Measurements from ENCODE around the gene MAG. TPM values are rescaled to one million over a fixed set of nuclear protein-coding genes. Genes with fewer than 3 reads are reported as not detected.

MAG gene
- total RNA-seq, 2 donors from 2014 or later: not detected

GRCh38 chr19:35293363-35293739 is 1.4 kb downstream of the MAG start:
- DNase-seq: no peak
- H3K27ac Mint-ChIP-seq: no peak overlapping the region
- peaks cover 9% of the 10 kb centered on the region for H3K4me1 Mint-ChIP-seq
- H3K36me3 Mint-ChIP-seq (ENCODE audit: low read depth): no peaks in the 10 kb centered on the region
- no peak overlapping the region for H3K4me3 Mint-ChIP-seq
- peaks cover 6% of the 10 kb centered on the region for H3K27me3 Mint-ChIP-seq
- no peaks in the 10 kb centered on the region for H3K9me3 ChIP-seq (ENCODE audit: control insufficient read depth, low read length, poor library complexity, severe bottlenecking)
- no peak for ATAC-seq

- no peaks in the 10 kb centered on the region for H3K36me3 Mint-ChIP-seq (ENCODE audit: low read depth)
Observed at GRCh38 chr19:35293808-35294207, 1.8 kb downstream of the MAG start.

GRCh38 chr19:35294328-35294727 is 2.4 kb downstream of the MAG start:
- H3K4me1 Mint-ChIP-seq: peaks cover 9% of the 10 kb centered on the region
- DNase-seq (no peak), ATAC-seq (no peak)
- H3K36me3 Mint-ChIP-seq (ENCODE audit: low read depth): no peaks in the 10 kb centered on the region
- H3K27ac Mint-ChIP-seq: no peak overlapping the region
- H3K9me3 ChIP-seq (ENCODE audit: control insufficient read depth, low read length, poor library complexity, severe bottlenecking): no peaks in the 10 kb centered on the region
- peaks cover 6% of the 10 kb centered on the region for H3K27me3 Mint-ChIP-seq
- H3K4me3 Mint-ChIP-seq: no peak overlapping the region

More at GRCh38 chr19:35293808-35294207, 1.8 kb downstream of the MAG start:
- peaks cover 6% of the 10 kb centered on the region for H3K27me3 Mint-ChIP-seq
- H3K9me3 ChIP-seq (ENCODE audit: control insufficient read depth, low read length, poor library complexity, severe bottlenecking): no peaks in the 10 kb centered on the region
- DNase-seq (no peak), ATAC-seq (no peak)
- H3K4me3 Mint-ChIP-seq: no peak overlapping the region
- peaks cover 9% of the 10 kb centered on the region for H3K4me1 Mint-ChIP-seq
- no peak overlapping the region for H3K27ac Mint-ChIP-seq

DNA sequence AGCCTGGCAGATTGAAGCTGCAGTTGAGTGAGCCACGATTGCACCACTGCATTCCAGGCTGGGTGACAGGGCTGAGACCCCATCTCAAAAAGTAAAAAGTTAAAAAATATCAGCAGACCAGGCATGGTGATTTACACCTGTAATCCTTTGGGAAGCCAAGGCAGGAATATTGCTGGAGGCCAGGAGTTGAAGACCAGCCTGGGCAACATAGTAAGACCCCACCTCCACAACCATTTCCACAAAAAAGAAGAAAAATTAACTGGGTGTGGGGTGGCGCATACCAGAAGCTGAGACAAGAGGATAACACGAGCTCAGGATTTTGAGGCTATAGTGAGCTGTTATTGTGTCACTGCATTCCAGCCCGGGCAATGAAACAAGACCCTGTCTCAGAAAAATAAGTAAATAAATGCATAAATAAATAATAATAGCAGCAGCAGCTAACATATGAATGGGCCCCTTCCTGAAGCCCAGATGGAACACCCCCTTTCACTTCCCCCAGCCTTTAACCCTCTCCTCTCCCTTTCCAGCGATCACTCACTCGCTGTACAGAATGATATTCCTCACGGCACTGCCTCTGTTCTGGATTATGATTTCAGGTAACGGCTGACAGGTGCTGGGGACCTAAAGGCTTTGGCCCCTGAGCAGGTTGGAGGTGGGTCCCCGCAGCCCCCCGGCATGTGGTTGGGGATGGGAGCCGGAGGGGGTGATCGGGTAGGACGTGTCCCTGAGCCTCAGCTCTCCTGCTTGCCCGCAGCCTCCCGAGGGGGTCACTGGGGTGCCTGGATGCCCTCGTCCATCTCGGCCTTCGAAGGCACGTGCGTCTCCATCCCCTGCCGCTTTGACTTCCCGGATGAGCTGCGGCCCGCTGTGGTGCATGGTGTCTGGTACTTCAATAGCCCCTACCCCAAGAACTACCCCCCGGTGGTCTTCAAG is 3.2 kb downstream of the MAG start:
- Mint-ChIP-seq H3K27me3 (peaks cover 6% of the 10 kb centered on the region), H3K27ac (peak overlapping the region; percentile 51), H3K4me3 (peak overlapping the region; percentile 55), H3K36me3 (ENCODE audit: low read depth) (no peaks in the 10 kb centered on the region), H3K4me1 (peaks cover 9% of the 10 kb centered on the region)
- H3K9me3 ChIP-seq (ENCODE audit: control insufficient read depth, low read length, poor library complexity, severe bottlenecking): no peaks in the 10 kb centered on the region
- ATAC-seq (no peak), DNase-seq (no peak)

DNA sequence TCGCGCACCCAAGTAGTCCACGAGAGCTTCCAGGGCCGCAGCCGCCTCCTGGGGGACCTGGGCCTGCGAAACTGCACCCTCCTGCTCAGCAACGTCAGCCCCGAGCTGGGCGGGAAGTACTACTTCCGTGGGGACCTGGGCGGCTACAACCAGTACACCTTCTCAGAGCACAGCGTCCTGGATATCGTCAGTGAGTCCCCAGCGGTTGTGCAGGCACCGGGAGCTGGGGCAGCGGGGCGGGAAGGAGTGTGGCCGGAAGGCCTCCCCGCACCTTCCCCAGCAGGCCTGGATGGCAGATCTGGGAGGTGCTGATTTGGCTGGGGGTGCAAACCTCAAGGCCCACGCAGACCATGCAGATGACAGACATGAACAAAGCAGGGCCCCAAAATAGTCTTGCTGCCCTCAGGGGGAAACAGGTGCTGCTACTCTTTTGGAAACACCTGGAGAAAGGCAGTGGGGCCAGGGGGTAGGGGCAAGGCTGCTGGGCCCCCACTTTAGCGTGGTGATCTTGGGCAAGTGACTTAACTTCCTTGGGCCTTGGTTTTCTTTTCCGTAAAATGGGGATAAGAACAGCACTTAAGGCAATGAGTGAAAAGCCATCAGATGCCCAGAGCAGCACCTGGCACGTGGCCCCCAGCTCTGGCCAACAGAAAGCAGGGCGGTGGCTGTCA is 4.0 kb downstream of the MAG start:
- DNase-seq: no peak
- H3K4me1 Mint-ChIP-seq: peaks cover 9% of the 10 kb centered on the region
- H3K9me3 ChIP-seq (ENCODE audit: control insufficient read depth, low read length, poor library complexity, severe bottlenecking): no peaks in the 10 kb centered on the region
- peaks cover 6% of the 10 kb centered on the region for H3K27me3 Mint-ChIP-seq
- peak; percentile 81 for ATAC-seq
- peak overlapping the region; percentile 51 for H3K27ac Mint-ChIP-seq
- H3K36me3 Mint-ChIP-seq (ENCODE audit: low read depth): no peaks in the 10 kb centered on the region
- H3K4me3 Mint-ChIP-seq: peak overlapping the region; percentile 55

GRCh38 chr19:35296644-35297514 is 4.9 kb downstream of the MAG start:
- peaks cover 9% of the 10 kb centered on the region for H3K4me1 Mint-ChIP-seq
- ATAC-seq: no peak
- DNase-seq: no peak

GRCh38 chr19:35297515-35297848 is 5.5 kb downstream of the MAG start:
- H3K27me3 Mint-ChIP-seq: peaks cover 6% of the 10 kb centered on the region
- H3K4me1 Mint-ChIP-seq: peaks cover 9% of the 10 kb centered on the region
- H3K36me3 Mint-ChIP-seq (ENCODE audit: low read depth): no peaks in the 10 kb centered on the region
- H3K9me3 ChIP-seq (ENCODE audit: control insufficient read depth, low read length, poor library complexity, severe bottlenecking): no peaks in the 10 kb centered on the region
- DNase-seq: no peak
- no peak overlapping the region for H3K4me3 Mint-ChIP-seq
- H3K27ac Mint-ChIP-seq: no peak overlapping the region
- ATAC-seq: no peak

More at GRCh38 chr19:35296644-35297514, 4.9 kb downstream of the MAG start:
- no peaks in the 10 kb centered on the region for H3K36me3 Mint-ChIP-seq (ENCODE audit: low read depth)
- H3K27me3 Mint-ChIP-seq: peaks cover 6% of the 10 kb centered on the region
- no peak overlapping the region for H3K27ac Mint-ChIP-seq
- no peaks in the 10 kb centered on the region for H3K9me3 ChIP-seq (ENCODE audit: control insufficient read depth, low read length, poor library complexity, severe bottlenecking)
- H3K4me3 Mint-ChIP-seq: no peak overlapping the region

DNA sequence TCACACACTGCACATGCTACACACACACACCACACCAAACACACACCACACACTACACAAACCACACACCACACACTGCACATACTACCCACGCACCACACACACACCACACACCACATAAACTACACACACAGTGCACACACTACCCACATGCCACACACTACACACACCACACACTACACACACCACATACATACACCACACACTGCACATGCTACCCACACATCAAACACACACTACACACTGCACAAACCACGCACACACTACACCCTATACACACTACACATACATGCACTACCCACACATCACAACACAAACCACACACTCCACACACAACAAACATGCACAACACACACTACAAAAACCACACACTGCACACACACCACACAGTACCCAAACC is 6.0 kb downstream of the MAG start:
- ATAC-seq (no peak), DNase-seq (no peak)
- H3K4me3 Mint-ChIP-seq: no peak overlapping the region
- H3K4me1 Mint-ChIP-seq: peaks cover 9% of the 10 kb centered on the region
- H3K36me3 Mint-ChIP-seq (ENCODE audit: low read depth): no peaks in the 10 kb centered on the region
- H3K9me3 ChIP-seq (ENCODE audit: control insufficient read depth, low read length, poor library complexity, severe bottlenecking): no peaks in the 10 kb centered on the region
- H3K27me3 Mint-ChIP-seq: peaks cover 4% of the 10 kb centered on the region
- no peak overlapping the region for H3K27ac Mint-ChIP-seq

DNA sequence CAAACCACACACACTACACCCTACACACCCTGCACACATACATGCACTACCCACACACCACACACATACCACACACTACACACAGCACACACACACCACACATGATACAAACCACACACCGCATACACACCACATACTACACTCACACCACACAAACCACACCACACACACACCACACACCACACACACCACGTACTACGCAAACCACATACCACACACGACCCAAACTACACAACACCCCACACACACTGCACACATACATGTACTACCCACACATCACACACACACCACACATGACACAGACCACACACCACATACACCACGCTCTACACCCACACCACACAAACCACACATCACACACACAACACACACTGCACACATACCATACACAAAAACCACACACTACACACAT is 6.6 kb downstream of the MAG start:
- Mint-ChIP-seq H3K36me3 (ENCODE audit: low read depth) (no peaks in the 10 kb centered on the region), H3K4me1 (peaks cover 9% of the 10 kb centered on the region), H3K27me3 (no peaks in the 10 kb centered on the region), H3K4me3 (no peak overlapping the region), H3K27ac (no peak overlapping the region)
- no peak for ATAC-seq
- no peaks in the 10 kb centered on the region for H3K9me3 ChIP-seq (ENCODE audit: control insufficient read depth, low read length, poor library complexity, severe bottlenecking)
- DNase-seq: no peak

GRCh38 chr19:35299523-35300338 is 7.8 kb downstream of the MAG start:
- DNase-seq: no peak
- H3K4me1 Mint-ChIP-seq: peaks cover 11% of the 10 kb centered on the region
- ATAC-seq: no peak
- H3K4me3 Mint-ChIP-seq: no peak overlapping the region
- H3K27ac Mint-ChIP-seq: no peak overlapping the region
- H3K27me3 Mint-ChIP-seq: no peaks in the 10 kb centered on the region
- H3K36me3 Mint-ChIP-seq (ENCODE audit: low read depth): no peaks in the 10 kb centered on the region
- no peaks in the 10 kb centered on the region for H3K9me3 ChIP-seq (ENCODE audit: control insufficient read depth, low read length, poor library complexity, severe bottlenecking)

DNA sequence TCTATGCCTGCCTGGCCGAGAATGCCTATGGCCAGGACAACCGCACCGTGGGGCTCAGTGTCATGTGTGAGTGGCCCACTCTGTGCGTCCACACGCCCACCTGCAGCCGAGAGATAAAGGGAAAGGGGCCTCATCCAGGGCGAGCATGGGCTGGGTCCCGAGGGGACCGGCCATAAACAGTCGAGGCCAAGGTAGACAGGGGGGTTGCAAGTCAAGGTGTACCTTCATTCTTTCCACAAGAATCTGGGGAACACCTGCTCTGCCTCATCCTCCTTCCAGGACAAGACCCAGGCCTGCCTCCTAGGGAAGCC is 8.3 kb downstream of the MAG start:
- Mint-ChIP-seq H3K27me3 (no peaks in the 10 kb centered on the region), H3K4me1 (peaks cover 16% of the 10 kb centered on the region), H3K4me3 (no peak overlapping the region), H3K27ac (no peak overlapping the region), H3K36me3 (ENCODE audit: low read depth) (no peaks in the 10 kb centered on the region)
- ATAC-seq (no peak), DNase-seq (no peak)
- H3K9me3 ChIP-seq (ENCODE audit: control insufficient read depth, low read length, poor library complexity, severe bottlenecking): no peaks in the 10 kb centered on the region

DNA sequence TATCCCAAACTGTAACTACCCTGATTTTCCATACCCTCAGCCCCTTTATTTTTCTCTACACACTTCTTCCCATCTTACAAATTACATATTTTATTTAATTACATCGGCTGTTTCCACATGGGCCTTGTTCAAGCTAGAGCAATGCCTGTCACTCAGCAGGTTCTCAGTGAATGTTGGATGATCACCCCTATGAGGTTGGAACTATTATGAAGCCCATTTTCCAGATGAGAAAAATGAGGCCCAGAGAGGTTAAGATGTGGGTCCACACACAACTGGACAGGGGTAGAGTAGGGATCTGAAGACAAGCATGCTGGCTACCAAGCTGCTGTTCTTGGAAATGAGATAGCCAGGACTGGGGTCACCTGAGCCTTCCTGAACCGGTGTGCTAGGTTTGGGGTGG is 10.0 kb downstream of the MAG start:
- no peak for DNase-seq

More for the DNA sequence above, 10.0 kb downstream of the MAG start:
- Mint-ChIP-seq H3K4me1 (peaks cover 9% of the 10 kb centered on the region), H3K4me3 (no peak overlapping the region), H3K36me3 (ENCODE audit: low read depth) (no peaks in the 10 kb centered on the region), H3K27ac (no peak overlapping the region), H3K27me3 (no peaks in the 10 kb centered on the region)
- no peak for ATAC-seq
- no peaks in the 10 kb centered on the region for H3K9me3 ChIP-seq (ENCODE audit: control insufficient read depth, low read length, poor library complexity, severe bottlenecking)
